GM21390 (cell line): ENCODE results near the gene TSPAN8.
"Not testable (repeated sequence)": the region's sequence is repeated elsewhere in the genome, so short reads cannot be mapped to it uniquely, and the experiment has no call there.

Experiments used
- ATAC-seq: cut with Tn5 transposase; IDR thresholded peaks from one replicate; pipeline ENCODE4 v1.9.1; 2021; ENCODE audit not compliant: unreplicated experiment

TSPAN8 gene

GRCh38 chr12:71130521-71131069 is 27.2 kb downstream of the TSPAN8 start:
- no peak for ATAC-seq

GRCh38 chr12:71129364-71129763 is 28.4 kb downstream of the TSPAN8 start:
- ATAC-seq, result no peak

DNA sequence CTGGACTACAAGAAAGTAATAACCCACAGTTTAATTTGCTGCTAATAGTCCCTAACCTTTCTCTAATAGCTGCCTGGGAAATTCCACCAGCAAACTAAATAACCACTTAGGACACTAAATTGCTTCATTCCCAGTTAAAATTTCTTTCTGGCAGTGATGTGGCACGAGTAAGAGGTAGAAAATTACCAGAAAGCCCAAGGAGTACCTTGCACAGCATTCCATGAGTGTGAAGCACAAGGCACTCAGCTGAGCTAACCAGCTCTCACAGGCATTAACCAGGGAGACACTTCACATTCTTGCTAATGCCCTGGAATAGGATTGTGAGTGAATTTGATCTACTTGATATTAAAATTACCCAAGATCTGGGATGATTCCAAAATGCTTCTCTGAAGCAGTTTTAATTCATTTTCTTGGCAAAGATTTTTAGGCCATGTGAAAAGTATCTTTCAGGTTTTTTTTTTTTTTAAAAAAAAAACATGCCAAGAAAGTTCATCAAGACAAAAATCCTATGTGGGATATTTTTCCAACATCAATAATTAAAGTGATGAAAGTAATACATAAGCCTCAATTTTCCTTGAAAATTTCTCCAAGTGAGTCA is 29.5 kb downstream of the TSPAN8 start:
- no peak for ATAC-seq

GRCh38 chr12:71125949-71126348 is 31.9 kb downstream of the TSPAN8 start:
- ATAC-seq, result no peak

DNA sequence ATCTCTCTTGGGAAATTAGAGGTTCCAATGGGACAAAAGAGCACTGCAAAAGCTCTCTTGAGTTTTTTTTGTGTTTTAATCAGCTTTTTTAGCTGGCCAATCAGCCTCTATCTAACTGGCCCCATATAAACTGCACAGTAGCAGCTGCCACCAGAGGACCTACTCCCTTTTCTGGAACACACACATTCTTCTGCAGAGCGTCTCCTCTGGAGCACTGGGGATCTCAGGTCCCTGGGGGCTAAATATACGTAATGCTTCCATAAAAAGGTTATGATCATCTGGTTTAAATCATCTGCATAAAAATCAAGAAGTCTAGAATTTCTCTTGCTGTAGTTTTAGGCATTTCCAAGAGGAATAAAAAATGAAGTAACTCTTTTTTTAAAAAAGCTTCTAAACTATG is 32.3 kb downstream of the TSPAN8 start:
- no peak for ATAC-seq

DNA sequence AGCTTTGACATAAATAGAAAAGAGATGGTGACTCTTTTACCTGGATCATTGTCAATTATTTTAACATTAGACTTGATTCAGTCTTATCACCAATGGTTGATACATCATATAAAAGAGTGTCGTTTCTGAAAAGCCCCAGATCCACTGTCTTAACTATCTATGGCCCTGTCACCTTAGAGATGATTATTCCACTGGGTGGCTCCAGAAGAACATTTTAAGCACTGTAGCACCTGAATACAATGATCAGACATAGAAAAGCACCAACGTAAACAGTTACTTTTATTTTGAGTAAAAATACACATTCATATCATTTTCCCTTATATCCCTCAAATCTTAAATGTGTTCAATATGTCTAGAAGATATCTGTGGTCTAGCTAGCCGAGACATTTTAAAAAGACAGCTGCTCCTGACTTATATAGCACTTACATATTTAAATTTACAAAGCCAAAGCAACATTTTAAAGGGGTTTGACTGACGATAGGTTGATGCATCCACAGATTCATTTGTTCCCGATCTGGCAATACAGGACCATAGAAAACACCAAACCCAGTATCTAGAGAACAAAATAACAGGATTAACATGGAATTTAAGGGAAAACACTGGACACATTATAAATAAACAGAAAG is 32.9 kb downstream of the TSPAN8 start:
- no peak for ATAC-seq

DNA sequence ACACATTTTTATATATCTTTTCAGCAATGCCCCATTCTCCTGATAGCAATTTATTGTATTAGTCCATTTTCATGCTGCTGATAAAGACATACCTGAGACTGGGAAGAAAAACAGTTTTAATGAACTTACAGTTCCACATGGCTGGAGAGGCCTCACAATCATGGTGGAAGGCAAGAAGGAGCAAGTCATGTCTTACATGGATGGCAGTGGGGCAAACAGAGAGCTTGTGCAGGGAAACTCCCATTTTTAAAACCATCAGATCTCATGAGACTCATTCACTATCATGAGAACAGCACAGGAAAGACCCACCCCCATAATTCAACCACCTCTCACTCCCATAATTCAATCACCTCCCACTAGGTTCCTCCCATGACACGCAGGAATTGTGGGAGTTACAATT is 44.7 kb downstream of the TSPAN8 start:
- ATAC-seq, result not testable (repeated sequence)

GRCh38 chr12:71109834-71110233 is 48.0 kb downstream of the TSPAN8 start:
- no peak for ATAC-seq

GRCh38 chr12:71108355-71108754 is 49.4 kb downstream of the TSPAN8 start:
- ATAC-seq, result no peak

DNA sequence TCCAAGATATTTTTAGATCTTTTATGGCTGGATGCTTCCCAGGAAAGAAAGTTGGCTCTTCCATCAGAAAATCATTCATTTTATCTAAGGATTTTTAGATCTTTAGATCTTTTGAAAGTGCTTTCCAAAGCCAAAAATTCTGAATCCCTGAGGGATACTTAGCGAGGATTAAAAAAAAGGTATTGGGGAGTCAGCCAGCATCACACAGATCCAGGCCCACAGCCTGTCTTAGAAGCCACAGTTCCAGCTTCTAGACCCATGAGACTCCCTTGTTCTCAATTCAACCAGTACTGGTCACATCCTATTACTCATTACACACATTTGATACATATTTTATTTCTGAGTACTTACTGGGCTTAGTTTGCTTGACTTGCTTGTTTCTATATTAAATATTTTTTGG is 49.9 kb downstream of the TSPAN8 start:
- no peak for ATAC-seq

DNA sequence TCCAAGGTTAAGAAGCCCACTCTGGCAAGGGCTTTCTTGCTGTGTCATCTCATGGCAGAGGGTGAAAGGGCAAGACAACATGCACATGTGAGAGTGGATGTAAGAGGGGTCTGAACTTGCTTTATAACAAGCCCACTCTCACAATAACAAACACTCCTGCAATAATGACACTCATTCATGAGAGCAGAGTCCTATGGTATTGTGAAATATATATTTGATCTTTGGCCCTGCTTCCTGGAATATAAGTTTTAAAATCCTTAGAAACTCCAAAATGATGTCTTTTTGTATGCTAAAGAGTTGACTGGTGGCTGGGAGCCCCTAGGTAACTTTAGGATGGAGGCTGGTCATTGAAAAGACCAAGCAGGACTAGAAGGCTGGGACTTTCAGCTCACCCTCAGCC is 51.8 kb downstream of the TSPAN8 start:
- ATAC-seq, result no peak

DNA sequence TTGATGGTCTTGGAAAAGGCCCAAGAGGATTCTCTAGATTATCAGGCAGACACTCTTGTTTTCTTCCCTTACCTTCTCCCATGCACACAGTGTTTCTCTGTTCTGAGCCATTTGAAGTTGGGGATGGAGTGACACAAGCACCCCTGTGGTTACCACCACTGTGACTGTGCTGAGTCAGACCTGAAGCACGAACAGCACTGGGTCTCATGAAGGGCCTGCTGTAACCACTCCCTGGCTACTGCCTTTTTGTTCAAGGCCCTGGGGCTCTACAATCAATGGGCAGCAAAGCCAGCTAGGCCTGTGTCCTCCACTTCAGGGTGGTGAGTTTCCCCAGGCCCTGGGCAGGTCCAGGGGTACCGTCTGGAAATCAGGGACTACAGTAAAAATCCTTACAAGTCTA is 65.5 kb downstream of the TSPAN8 start:
- no peak for ATAC-seq

GRCh38 chr12:71090971-71091370 is 66.8 kb downstream of the TSPAN8 start:
- no peak for ATAC-seq

GRCh38 chr12:71085575-71085974 is 72.2 kb downstream of the TSPAN8 start:
- no peak for ATAC-seq

DNA sequence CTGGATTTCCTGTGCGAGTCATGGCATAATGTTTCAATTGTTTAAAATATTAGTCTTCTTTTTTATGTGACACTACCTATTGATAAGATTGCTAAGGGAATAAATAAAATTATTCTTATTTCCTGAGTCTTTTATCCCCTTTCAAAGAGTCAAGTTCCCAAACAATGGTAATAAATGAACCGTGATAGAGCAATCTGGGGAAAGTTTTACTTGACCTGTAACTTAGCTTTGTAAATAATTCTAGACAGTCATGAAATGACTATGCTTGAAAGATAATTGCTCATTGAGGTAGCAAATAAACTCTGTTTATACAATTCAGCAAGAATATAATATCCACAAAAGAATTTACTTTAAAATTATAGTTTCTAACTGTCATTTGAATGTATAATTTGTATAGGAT is 82.1 kb downstream of the TSPAN8 start:
- ATAC-seq, result no peak
